Measurements from ENCODE around the gene NELL1. TPM values are rescaled to one million over a fixed set of nuclear protein-coding genes. Genes with fewer than 3 reads are reported as not detected.

Gene NELL1
- total RNA-seq, 2 experiments from 2014 or later = not detected

DNA sequence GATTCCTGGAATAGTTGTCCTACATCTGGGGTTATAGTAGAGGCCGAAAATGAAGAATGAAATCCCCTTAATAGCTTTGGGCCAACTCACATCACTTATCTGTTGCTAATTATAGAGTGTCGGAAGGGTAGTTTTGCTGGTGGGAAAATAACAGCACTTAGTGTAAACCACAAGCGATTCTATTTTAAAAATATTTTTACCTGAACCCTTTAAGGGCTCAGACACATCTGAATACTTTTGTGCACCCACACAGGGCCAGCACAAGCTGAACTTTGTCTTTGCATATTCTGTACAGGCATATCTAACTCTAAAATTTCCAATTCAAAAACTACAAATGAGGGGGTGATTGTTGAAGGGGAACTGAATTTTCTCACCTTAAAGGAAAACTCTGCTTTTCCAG, 42.4 kb upstream of the NELL1 start:
- TF ChIP-seq, protein P1, sequence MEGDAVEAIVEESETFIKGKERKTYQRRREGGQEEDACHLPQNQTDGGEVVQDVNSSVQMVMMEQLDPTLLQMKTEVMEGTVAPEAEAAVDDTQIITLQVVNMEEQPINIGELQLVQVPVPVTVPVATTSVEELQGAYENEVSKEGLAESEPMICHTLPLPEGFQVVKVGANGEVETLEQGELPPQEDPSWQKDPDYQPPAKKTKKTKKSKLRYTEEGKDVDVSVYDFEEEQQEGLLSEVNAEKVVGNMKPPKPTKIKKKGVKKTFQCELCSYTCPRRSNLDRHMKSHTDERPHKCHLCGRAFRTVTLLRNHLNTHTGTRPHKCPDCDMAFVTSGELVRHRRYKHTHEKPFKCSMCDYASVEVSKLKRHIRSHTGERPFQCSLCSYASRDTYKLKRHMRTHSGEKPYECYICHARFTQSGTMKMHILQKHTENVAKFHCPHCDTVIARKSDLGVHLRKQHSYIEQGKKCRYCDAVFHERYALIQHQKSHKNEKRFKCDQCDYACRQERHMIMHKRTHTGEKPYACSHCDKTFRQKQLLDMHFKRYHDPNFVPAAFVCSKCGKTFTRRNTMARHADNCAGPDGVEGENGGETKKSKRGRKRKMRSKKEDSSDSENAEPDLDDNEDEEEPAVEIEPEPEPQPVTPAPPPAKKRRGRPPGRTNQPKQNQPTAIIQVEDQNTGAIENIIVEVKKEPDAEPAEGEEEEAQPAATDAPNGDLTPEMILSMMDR (IDR thresholded peaks at IDR 0.05) = no peak
- ChIA-PET CTCF (interaction anchor here (0.8 kb wide), 1 partner anchor 16 kb away, joined by 3 read pairs; no protein-coding TSS in a partner anchor), POLR2A (no interaction called here)
- DNase-seq = no peak
- H3K4me1 Mint-ChIP-seq (ENCODE audit: low read depth) = no peaks in the 10 kb centered on the region
- no peaks in the 10 kb centered on the region for H3K9me3 Mint-ChIP-seq
- no peak for ATAC-seq
- no peaks in the 10 kb centered on the region for H3K36me3 Mint-ChIP-seq (ENCODE audit: low read depth)
- H3K27ac Mint-ChIP-seq = no peak overlapping the region
- peaks cover 8% of the 10 kb centered on the region for H3K27me3 Mint-ChIP-seq
- intact Hi-C loops (cut with micrococcal nuclease) = no loop called here
- no peak overlapping the region for H3K4me3 Mint-ChIP-seq

DNA sequence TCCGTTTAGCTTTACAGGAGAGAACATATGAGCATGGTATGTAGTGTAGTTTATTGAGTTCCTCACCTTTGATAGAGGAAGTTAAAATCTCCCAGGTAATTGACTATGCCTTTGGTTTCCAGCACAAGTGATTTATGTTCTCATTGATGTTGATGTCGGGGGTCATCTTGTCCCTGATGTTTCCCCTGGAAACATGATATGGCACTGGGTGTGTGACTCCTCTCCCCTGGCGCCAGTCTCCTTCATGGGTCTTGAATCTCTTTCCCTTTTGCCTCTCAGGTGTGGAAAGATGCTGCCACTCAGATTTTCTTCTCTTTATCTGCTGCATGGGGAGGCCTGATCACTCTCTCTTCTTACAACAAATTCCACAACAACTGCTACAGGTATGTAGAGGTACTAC, 41.7 kb upstream of the NELL1 start:
- H3K27me3 Mint-ChIP-seq = peaks cover 8% of the 10 kb centered on the region
- TF ChIP-seq, protein P1 (IDR thresholded peaks at IDR 0.05) = no peak
- H3K27ac Mint-ChIP-seq = no peak overlapping the region
- no peak overlapping the region for H3K4me3 Mint-ChIP-seq
- POLR2A ChIA-PET = no interaction called here
- CTCF ChIA-PET = interaction anchor here (1.0 kb wide), 1 partner anchor 18 kb away, joined by 3 read pairs; no protein-coding TSS in a partner anchor
- no peaks in the 10 kb centered on the region for H3K4me1 Mint-ChIP-seq (ENCODE audit: low read depth)
- no peak for ATAC-seq
- intact Hi-C loops (cut with micrococcal nuclease) = no loop called here
- H3K9me3 Mint-ChIP-seq = no peaks in the 10 kb centered on the region
- H3K36me3 Mint-ChIP-seq (ENCODE audit: low read depth) = no peaks in the 10 kb centered on the region
- DNase-seq = no peak

DNA sequence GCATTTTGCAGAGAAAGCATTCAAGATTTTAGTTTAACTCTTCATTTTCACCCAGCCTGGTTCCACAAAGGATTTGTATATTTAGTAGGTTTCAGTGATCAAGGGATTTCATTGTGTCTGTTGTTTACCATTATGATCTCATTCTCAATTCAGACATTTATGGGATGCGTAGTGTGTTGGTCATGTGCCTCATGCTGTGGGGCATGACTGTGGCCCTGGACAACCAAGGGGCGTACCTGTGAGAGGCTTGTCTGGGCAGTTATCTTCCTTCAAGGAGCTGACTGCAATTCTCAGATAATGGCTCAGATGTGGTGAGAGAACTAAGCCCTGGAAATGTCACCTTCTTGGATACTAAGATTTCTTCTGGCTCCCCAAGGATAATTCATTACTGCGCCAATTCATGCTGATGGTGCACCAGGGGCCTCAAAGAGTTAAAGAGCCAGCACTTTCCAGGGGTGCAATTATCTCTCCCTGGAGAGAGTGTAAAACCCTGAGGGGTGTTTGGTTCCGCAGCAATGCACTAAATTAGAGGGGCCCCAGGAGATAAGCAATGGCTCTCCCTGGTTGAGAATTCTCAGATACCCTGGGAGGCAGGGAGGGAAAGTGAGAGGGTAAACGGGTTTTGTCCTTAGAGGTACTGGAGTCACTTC, 37.7 kb upstream of the NELL1 start:
- Mint-ChIP-seq H3K27ac (no peak overlapping the region), H3K36me3 (ENCODE audit: low read depth) (no peaks in the 10 kb centered on the region), H3K27me3 (peaks cover 11% of the 10 kb centered on the region), H3K4me1 (ENCODE audit: low read depth) (no peaks in the 10 kb centered on the region), H3K9me3 (no peaks in the 10 kb centered on the region), H3K4me3 (no peak overlapping the region)
- ATAC-seq (no peak), DNase-seq (no peak)
- POLR2A ChIA-PET = no interaction called here
- CTCF ChIA-PET = no interaction called here
- intact Hi-C loops (cut with micrococcal nuclease) = no loop called here
- TF ChIP-seq, protein P1 (IDR thresholded peaks at IDR 0.05) = no peak

DNA sequence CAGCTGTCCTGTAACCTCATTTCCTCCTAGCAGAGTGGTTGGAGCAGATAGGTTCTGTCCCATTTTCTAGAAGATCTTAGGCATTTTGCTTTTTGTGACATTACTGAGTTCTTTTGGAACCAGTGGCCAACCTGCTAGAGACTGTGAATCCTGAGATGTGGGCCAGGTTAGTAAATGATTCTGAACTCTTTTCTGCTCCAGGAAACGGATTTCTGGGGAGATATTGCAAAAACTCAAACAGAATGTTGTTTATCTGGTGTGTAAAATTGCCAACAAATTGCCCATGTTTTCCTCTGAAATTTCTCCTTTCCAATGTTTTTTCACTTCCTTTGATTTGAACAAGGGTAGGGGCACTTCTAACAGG, 37.2 kb upstream of the NELL1 start:
- Mint-ChIP-seq H3K27ac (no peak overlapping the region), H3K4me1 (ENCODE audit: low read depth) (no peaks in the 10 kb centered on the region), H3K4me3 (no peak overlapping the region), H3K36me3 (ENCODE audit: low read depth) (no peaks in the 10 kb centered on the region), H3K27me3 (peaks cover 13% of the 10 kb centered on the region), H3K9me3 (no peaks in the 10 kb centered on the region)
- ATAC-seq (no peak), DNase-seq (no peak)
- ChIA-PET POLR2A (no interaction called here), CTCF (no interaction called here)
- intact Hi-C loops (cut with micrococcal nuclease) = no loop called here
- TF ChIP-seq, protein P1 (IDR thresholded peaks at IDR 0.05) = no peak

DNA sequence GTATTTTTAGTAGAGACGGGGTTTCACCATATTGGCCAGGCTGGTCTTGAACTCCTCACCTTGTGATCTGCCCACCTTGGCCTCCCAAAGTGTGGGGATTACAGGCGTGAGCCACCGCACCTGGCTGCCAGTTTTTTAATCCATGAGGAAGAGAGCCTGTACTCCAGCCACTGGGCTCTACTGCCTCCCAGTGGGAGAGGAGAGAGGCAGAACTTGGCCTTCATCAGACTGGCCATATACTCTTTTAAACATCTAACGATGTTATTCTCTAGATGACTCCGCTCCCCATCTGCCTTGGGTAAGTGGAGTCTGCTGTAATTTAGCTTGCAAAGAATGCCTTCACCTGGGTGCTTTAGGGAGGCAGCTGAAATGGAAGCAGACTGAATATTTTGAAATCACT, 35.3 kb upstream of the NELL1 start:
- POLR2A ChIA-PET = no interaction called here
- CTCF ChIA-PET = interaction anchor here (1.5 kb wide), 1 partner anchor 505 kb away, joined by 4 read pairs; no protein-coding TSS in a partner anchor

More for the DNA sequence above, 35.3 kb upstream of the NELL1 start:
- Mint-ChIP-seq H3K27ac (no peak overlapping the region), H3K4me3 (no peak overlapping the region), H3K4me1 (ENCODE audit: low read depth) (no peaks in the 10 kb centered on the region), H3K27me3 (peaks cover 10% of the 10 kb centered on the region), H3K9me3 (no peaks in the 10 kb centered on the region), H3K36me3 (ENCODE audit: low read depth) (no peaks in the 10 kb centered on the region)
- DNase-seq (no peak), ATAC-seq (no peak)
- TF ChIP-seq, protein P1 (IDR thresholded peaks at IDR 0.05) = no peak
- intact Hi-C loops (cut with micrococcal nuclease) = no loop called here
